HG03045 (cell line): ENCODE measurements around the gene MRPS7.
"Not testable (repeated sequence)": the region's sequence is repeated elsewhere in the genome, so short reads cannot be mapped to it uniquely, and the experiment has no call there.

ENCODE experiments used
- ATAC-seq: cut with Tn5 transposase; IDR thresholded peaks from one replicate; pipeline ENCODE4 v1.9.1; 2021; ENCODE audit warnings: mild to moderate bottlenecking, moderate library complexity; ENCODE audit not compliant: unreplicated experiment

Gene MRPS7

GRCh38 chr17:75242461-75243042 lies 19.1 kb upstream of the MRPS7 start:
- ATAC-seq: no peak

- no peak for ATAC-seq
Measured at GRCh38 chr17:75244133-75244866, 17.4 kb upstream of the MRPS7 start.

- no peak for ATAC-seq
Measured at GRCh38 chr17:75245011-75245410, 16.7 kb upstream of the MRPS7 start.

GRCh38 chr17:75246404-75246803 lies 15.3 kb upstream of the MRPS7 start:
- ATAC-seq: no peak

- no peak for ATAC-seq
Measured at GRCh38 chr17:75249564-75249963, 12.1 kb upstream of the MRPS7 start.

GRCh38 chr17:75250009-75250471 lies 11.6 kb upstream of the MRPS7 start:
- ATAC-seq: peak; percentile 85

GRCh38 chr17:75252039-75252816 lies 9.5 kb upstream of the MRPS7 start:
- ATAC-seq: no peak

GRCh38 chr17:75255954-75256698 lies 5.6 kb upstream of the MRPS7 start:
- not testable (repeated sequence) for ATAC-seq

GRCh38 chr17:75257228-75257627 lies 4.5 kb upstream of the MRPS7 start:
- not testable (repeated sequence) for ATAC-seq

GRCh38 chr17:75260641-75261335 lies 891 bp upstream of the MRPS7 start:
- peak; percentile 29 for ATAC-seq

- ATAC-seq: peak; percentile 3
Measured at GRCh38 chr17:75262112-75262606, 480 bp downstream of the MRPS7 start.

GRCh38 chr17:75263055-75263454 lies 1.4 kb downstream of the MRPS7 start:
- ATAC-seq: no peak

GRCh38 chr17:75265614-75266315 lies 4.1 kb downstream of the MRPS7 start:
- ATAC-seq: no peak

- no peak for ATAC-seq
Measured at GRCh38 chr17:75266316-75267152, 4.9 kb downstream of the MRPS7 start.

GRCh38 chr17:75267153-75267410 lies 5.4 kb downstream of the MRPS7 start:
- no peak for ATAC-seq

GRCh38 chr17:75267411-75268232 lies 5.9 kb downstream of the MRPS7 start:
- ATAC-seq: no peak

GRCh38 chr17:75269844-75270217 lies 8.2 kb downstream of the MRPS7 start:
- no peak for ATAC-seq
